GM18861 (cell line): ENCODE measurements around the gene PTGER1.

ENCODE experiments used
- ATAC-seq: cut with Tn5 transposase; IDR thresholded peaks from one replicate; pipeline ENCODE4 v1.9.1; 2021; ENCODE audit not compliant: unreplicated experiment

The PTGER1 gene

GRCh38 chr19:14503285-14503684 is 28.1 kb upstream of the PTGER1 start:
- no peak for ATAC-seq

DNA sequence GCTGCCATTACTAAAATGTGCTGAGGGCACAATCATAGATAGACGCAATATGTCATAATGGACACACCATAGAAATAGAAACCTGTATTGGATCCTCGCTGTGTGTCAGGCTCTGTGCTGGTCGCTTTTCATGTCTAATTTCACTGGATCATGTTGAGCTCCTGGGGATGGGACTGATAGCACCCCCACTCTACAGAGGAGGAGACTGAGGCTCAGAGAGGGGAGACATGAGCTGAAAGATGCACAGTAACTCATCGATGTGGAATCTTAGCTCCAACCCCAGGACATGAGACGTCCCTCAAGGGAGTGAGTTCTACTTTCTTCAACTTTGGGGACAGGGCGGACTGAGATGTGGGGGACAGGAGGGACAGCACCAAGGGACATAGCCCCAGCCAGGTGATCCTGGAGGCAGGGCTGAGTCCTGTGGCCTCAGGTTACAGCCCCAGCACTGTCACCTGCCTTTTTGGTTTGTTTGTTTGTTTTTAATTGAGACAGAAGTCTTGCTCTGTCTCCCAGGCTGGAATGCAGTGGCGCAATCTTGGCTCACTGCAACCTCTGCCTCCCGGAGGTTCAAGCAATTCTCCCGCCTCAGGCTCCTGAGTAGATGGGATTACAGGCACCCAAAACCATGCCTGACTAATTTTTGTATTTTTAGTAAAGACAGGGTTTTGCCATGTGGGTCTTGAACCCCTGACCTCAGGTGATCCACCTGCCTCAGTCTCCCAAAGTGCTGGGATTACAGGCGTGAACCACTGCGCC is 27.4 kb upstream of the PTGER1 start:
- ATAC-seq, result no peak

- ATAC-seq, result no peak
These were observed 22.2 kb upstream of the PTGER1 start for GRCh38 chr19:14497228-14497921.

GRCh38 chr19:14496834-14497227 is 21.7 kb upstream of the PTGER1 start:
- ATAC-seq, result no peak

DNA sequence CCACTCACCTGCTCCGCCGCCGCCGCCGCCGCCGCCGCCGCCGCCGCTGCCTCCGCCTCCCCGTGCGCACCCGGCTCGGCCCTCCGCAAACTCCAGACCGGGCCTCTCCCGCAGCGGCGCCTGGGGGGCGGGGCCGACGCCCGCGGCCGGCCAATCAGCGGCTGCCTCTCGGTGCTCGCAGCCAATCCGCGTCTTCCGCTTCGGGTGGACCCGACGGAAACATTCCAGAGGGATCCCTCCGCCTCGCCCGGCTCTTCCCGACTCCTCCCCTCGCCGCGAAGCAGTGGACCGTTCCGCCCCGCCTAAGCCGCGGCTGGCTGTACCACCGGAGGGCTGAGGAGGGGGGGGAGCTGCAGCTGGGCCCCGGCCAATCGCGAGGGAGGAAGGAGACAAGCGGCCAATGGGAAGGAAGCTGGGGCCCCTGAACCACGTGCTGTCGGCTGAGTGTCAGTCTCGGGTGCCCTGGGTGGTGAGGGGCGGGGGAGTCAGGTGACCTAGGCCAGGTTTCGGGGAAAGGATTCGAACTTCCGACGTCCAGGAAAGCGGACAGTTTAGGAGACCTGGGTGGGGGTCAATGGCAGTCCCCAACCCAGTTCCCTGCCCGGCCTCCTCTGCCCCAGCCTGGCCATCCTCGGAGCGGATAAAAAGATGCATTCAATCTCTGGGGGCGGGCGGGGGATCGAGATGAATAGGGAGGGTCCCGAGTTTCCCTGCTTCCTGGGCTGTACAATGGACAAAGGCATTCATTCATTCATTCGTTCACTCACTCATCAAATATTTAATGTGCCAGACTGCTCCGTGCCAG is 21.1 kb upstream of the PTGER1 start, which contains the start of gene GIPC1:
GIPC1 (minus strand) TSS at position 99 of the 805 bp plus-strand sequence. CDS start 13,151 bp downstream, outside the sequence.
- no peak for ATAC-seq

- no peak for ATAC-seq
These were observed 20.5 kb upstream of the PTGER1 start for GRCh38 chr19:14495672-14496028.

DNA sequence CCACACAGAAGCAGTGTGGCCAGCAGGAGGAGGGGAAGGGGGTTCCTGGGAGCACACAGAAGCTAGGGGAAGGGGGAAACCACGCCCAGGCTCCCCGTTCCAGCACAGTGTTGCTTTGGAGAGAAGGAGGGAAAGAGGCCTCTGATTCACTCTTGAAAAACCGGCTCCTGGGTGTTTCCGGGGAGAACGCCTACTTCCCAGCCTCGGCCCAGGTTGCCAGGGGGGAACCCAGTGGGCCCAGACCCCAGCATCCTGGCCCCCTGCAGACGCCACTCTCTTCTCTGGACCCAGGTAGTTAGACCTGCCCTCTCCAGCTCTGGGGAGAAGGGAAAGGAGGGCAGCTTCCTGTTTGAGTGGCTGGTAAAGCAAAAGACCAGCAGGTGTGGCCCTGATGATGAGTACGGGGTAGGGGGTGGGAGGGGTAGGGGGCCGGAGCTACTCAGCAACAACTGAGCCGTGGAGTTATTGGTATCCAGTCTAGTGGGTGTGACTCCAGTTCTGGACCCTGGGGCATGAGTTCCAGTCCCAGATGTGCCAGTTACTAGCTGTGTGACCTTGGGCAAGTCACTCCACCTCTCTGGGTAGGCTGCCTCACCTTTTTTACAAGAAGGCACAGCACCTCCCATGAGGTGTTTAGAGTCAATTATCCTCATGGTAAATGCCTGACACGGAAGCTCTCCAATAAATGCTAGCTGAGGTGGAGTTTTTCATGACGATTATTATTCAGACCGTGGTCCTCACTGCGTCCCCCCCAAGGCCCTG is 19.9 kb upstream of the PTGER1 start:
- ATAC-seq, result no peak

- ATAC-seq, result no peak
These were observed 19.3 kb upstream of the PTGER1 start for GRCh38 chr19:14494411-14494810.

DNA sequence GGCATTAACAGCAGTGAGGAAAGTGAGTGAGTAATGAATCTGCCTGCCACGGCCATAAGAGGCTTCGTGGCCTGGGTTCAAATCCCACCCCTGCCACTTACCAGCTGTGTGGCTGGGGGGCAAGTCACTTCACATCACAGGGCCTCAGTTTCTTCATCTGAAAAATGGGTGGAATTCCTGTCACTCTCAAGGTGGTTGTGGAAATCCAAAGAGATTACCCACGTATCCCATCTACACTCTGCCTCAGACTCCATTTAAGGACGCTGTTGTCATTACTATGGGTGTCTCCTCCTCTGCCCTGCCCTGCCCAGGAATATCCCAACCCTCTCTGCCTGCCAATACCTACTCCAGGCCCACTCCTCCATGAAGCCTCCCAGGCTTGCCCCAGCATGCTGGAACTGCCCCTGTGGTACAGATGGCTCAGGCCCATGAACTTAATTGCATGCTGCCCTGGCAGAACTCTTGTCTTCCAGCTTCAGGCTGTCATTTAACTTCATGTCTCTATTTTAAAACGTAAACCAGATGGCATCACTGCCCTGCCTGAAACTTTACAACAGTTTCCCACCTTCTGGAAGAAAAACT is 17.7 kb upstream of the PTGER1 start:
- no peak for ATAC-seq

DNA sequence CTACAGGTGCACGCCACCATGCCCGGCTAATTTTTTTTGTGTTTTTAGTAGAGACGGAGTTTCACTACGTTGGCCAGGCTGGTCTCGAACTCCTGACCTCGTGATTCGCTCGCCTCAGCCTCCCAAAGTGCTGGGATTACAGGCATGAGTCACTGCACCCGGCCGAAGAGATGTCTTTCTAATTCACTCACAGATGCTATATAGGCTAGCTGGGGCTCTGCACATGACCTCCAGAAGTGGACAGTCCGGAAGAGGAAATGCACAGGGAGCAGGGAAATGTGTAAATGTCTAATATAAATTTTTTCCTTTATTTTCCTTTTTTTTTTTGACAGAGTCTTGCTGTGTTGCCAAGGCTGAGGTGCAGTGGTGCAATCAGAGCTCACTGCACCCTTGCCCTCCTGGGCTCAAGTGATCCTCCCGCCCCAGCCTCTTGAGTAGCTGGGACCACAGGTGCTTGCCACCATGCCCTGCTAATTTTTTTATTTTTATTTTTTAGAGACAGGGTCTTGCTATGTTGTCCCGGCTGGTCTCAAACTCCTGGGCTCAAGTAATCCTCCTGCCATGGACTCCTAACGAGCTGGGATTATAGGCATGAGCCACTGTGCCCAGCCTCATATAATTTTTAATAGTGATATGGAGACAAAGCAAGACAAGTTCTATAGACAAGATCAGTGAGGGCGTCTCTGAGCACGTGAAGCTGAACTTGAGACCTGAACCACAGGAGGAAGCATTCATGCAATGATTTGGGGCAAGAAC is 12.4 kb upstream of the PTGER1 start:
- no peak for ATAC-seq

DNA sequence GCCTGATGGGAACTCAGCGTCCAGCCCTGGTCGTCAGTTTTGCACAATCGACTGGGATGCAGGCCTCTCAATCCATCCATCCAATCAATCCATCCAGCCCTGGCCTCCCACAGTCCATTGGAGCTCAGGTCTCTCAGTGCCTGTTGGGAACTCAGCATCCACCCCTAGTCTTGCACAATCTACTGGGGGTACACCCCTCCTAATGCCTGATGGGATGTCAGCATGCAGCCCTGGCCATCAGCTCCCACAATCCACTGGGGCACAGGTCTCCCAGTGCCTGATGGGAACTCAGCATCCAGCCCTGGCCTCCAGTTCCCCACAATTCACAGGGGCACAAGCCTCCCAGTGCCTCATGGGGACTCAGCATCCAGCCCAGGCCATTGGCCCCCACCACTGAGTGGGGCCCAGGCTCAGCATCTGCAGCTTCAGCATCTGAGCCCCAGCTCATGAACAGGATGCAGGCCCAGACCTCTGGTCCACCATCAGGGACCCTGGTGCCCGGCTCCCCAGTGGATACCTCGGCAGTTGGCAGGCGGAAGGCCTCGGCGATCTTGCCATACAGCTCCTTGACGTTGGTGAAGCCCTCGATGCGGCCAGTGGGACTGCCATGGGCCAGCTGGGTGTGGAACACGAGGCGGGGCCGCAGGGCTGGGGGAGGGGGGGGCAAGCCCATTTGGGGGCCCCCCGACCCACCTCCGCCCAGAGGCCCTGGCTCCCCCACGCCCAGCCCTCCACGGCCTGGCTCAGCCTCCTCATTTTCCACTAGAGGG is 7.2 kb upstream of the PTGER1 start:
- ATAC-seq, result no peak

- ATAC-seq, result no peak
These were observed 5.5 kb upstream of the PTGER1 start for GRCh38 chr19:14480700-14481079.

GRCh38 chr19:14479975-14480699 is 5.0 kb upstream of the PTGER1 start:
- ATAC-seq, result no peak

DNA sequence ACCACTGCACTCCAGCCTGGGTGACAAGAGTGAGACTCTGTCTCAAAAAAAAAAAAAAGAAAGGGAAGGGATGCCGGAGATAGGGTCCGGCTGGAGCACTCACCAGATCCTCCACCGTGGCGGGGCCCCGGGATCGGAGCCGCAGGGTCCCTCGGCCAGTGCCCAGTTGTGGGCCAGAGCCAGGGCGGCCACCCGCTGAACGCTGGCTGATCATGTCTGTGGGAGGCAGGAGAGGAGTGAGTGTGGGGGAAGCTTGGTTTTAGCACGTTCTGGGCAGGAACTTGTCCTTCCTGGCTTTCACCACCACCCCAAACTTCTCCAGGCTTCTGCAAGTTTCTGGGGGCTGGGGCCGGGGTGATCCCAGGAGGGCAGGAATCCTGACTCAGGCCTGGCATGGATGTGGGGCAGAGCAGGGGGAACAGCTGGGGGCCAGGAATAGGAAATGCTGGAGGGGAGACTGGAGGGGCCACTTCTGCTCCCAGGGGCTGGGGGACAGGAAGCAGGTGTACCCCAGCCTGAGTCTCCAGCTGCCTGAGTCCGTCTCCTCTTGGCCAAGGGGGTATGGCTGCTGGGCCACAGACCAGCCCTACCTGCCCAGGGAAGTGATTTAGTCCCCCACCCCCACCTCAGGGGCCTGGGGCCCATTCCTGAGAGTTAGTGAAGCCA is 4.3 kb upstream of the PTGER1 start:
- no peak for ATAC-seq

DNA sequence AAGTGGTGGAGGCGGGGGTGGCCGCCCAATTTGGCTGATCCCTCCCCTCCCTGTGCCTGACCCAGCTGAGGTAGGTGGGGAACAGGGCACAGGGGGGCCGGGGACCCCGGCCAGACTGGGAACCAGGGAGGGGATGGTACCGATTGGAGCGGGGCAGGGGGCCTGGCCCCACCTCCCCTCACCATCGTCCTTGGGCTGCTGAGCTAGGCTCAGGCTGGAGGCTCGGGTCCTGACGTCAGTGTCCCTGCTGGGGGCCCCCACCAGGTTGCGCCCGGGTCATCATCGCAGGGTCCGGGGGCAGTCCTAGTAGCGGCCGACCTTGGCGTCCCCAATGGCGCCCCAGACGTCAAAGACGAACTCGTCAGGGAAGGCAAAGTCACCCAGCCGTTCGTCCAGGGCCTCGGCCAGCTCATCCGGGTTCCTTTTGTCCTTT is 3.0 kb upstream of the PTGER1 start:
- ATAC-seq, result no peak

DNA sequence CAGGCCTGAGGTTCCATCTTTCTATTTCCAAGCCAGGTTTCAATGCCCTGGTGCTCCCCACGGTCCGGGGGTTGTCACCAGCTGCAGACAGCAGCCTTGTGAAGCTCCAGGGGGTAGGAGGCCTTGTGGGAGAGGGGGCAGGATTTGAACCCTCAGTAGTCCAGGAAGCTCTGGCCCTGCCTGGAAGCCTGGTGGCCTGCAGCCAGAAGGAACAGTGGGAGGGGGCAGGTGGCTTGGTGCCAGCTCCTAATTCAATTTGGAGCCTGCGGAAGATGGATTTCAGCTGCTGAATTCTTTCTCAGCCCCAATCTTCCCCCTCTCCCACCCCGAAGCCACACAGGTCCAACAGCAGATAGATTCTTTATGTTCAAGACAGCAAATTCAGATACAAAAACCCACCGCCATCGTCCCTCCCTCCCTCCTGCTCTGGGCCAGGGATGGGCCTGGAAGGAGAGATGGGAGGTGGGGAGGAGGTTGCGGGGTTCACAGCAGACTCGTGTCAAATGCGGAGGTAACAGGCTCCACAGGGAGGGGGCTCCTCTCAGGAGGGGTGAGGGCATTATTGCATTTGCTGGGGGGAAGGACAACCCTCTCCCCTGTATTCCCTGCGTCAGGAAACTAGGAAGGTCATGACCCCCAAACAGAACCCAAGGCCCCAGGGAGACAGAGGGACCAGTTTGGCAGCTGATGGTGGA is 2.4 kb upstream of the PTGER1 start:
- no peak for ATAC-seq

- ATAC-seq, result no peak
These were observed 1.7 kb upstream of the PTGER1 start for GRCh38 chr19:14476673-14477401.
